A673 (cell line): ENCODE results near the gene TMSB15C. TPM values are rescaled to one million over a fixed set of nuclear protein-coding genes. Genes with fewer than 3 reads are reported as not detected.

ENCODE experiments used
- BruUV-seq: library from RNA; stranded (reverse); fragments of 400-500 nt; replicated peaks from 2 replicates; lab custom pipeline; 2021; lab: Mats Ljungman, UMichigan
- CTCF ChIA-PET: fragments of 300-600 bp; sonication (Branson Sonifier 250); formaldehyde crosslinking; loops from one replicate; lab custom pipeline; 2022; ENCODE audit warnings: antibody characterized with exemption; lab: Charles Lee
- POLR2A ChIA-PET: fragments of 300-600 bp; sonication (Branson Sonifier 250); formaldehyde crosslinking; loops from one replicate; lab custom pipeline; 2022; ENCODE audit warnings: antibody characterized with exemption; ENCODE audit not compliant: low non-redundant PET; lab: Charles Lee
- DNase-seq: peaks from one replicate; pipeline ENCODE4 v3.0.0-alpha.2; 2015; ENCODE audit warnings: low spot score
- H3K27ac ChIP-seq: fragments of 200-600 bp; sonication (generic); 2 replicates; pipeline ENCODE4 v1.5.1; 2016; ENCODE audit warnings: mixed run types, low read depth, mild to moderate bottlenecking, mixed read lengths, antibody characterized with exemption, low read length; ENCODE audit not compliant: poor library complexity, severe bottlenecking
- H3K27me3 ChIP-seq: fragments of 200-600 bp; sonication (generic); replicated peaks from 2 replicates; pipeline ENCODE4 v1.6.1; 2017; ENCODE audit warnings: mixed run types, low read depth, mild to moderate bottlenecking, mixed read lengths, antibody characterized with exemption, low read length; ENCODE audit not compliant: insufficient read depth, poor library complexity
- H3K36me3 ChIP-seq: fragments of 200-600 bp; sonication (generic); 2 replicates; pipeline ENCODE4 v1.6.1; 2016; ENCODE audit warnings: mixed run types, mild to moderate bottlenecking, mixed read lengths, antibody characterized with exemption, low read length; ENCODE audit not compliant: insufficient read depth, poor library complexity, severe bottlenecking
- H3K4me1 ChIP-seq: fragments of 200-600 bp; sonication (generic); 2 replicates; pipeline ENCODE4 v1.6.1; 2017; ENCODE audit warnings: mixed run types, mild to moderate bottlenecking, mixed read lengths, antibody characterized with exemption, low read length; ENCODE audit not compliant: insufficient read depth, poor library complexity, severe bottlenecking
- H3K4me3 ChIP-seq: fragments of 200-600 bp; sonication (generic); 2 replicates; pipeline ENCODE4 v1.5.1; 2016; ENCODE audit warnings: low read depth, mixed run types, mild to moderate bottlenecking, mixed read lengths, low read length; ENCODE audit not compliant: poor library complexity, severe bottlenecking
- H3K9me3 ChIP-seq: fragments of 200-600 bp; sonication (generic); 2 replicates; pipeline ENCODE4 v1.6.1; 2016; ENCODE audit warnings: mixed run types, low read depth, mild to moderate bottlenecking, mixed read lengths, antibody characterized with exemption, low read length; ENCODE audit not compliant: poor library complexity, severe bottlenecking
- CTCF ChIP-seq: fragments of 300-800, 200-600 bp; sonication (generic); conservative IDR thresholded peaks from 2 replicates; pipeline ENCODE4 v1.5.1; 2017; ENCODE audit warnings: low read depth, mild to moderate bottlenecking, antibody characterized with exemption, low read length, moderate library complexity, mixed read lengths
- EZH2 ChIP-seq: fragments of 200-600 bp; sonication (generic); IDR thresholded peaks from 2 replicates; pipeline ENCODE4 v1.6.1; 2017; ENCODE audit warnings: borderline replicate concordance, low read depth, mild to moderate bottlenecking, mixed read lengths, antibody characterized with exemption, low read length; ENCODE audit not compliant: poor library complexity, severe bottlenecking
- intact Hi-C: fragments of 100-400 bp; cut with micrococcal nuclease; formaldehyde crosslinking; loops from one replicate; pipeline ENCODE4 v1.10.0; 2022; ENCODE audit not compliant: unreplicated experiment
- total RNA-seq: library from RNA; stranded (reverse); gene quantifications from 2 replicates; pipeline ENCODE4 v1.2.3, GENCODE V29; 2021

The TMSB15C gene
- total RNA-seq, 1 experiment from 2014 or later = 10.8 TPM

GRCh38 chrX:104039689-104040505 is 36.1 kb downstream of the TMSB15C start, which contains the start of gene H2BW2:
TSS of gene H2BW2 (plus strand) at chrX:104039956. CDS start at chrX:104039995, 39 bp downstream.
- BruUV-seq = no TSS peak
- Histone ChIP-seq H3K9me3 (no peaks in the 10 kb centered on the region), H3K27me3 (no peaks in the 10 kb centered on the region), H3K27ac (no peak within 1 kb of the TSS), H3K4me1 (no peaks in the 10 kb centered on the region), H3K36me3 (no peaks in the 10 kb centered on the region), H3K4me3 (no peak within 1 kb of the TSS)
- ChIA-PET POLR2A (no interaction called here), CTCF (no interaction called here)
- intact Hi-C loops = no loop called here
- TF ChIP-seq CTCF = no peak
- TF ChIP-seq EZH2 = no peak
- no peak for DNase-seq

Other genes starting within 250 kb of the TMSB15C start
- gene RAB9B, start 244.0 kb downstream of the TMSB15C start, total RNA-seq = 0.61 and 0.67 TPM in 2 replicates
- 12.8 and 19.3 TPM in 2 replicates for gene TMSB15B, start 113.6 kb downstream of the TMSB15C start, total RNA-seq
- not detected in 2 replicates for gene H2BW1, start 62.5 kb downstream of the TMSB15C start, total RNA-seq
- gene H2BW2, start 36.3 kb downstream of the TMSB15C start, total RNA-seq = not detected in 2 replicates
- gene ZCCHC18, start 36.3 kb upstream of the TMSB15C start, total RNA-seq = 0.54 and 1.4 TPM in 2 replicates
- gene SLC25A53, start 80.8 kb upstream of the TMSB15C start, total RNA-seq = 3.4 and 3.6 TPM in 2 replicates
- 14.3 and 15.5 TPM in 2 replicates for gene FAM199X, start 90.2 kb upstream of the TMSB15C start, total RNA-seq
- not detected in 2 replicates for gene ESX1, start 178.7 kb upstream of the TMSB15C start, total RNA-seq